GM12875 (cell line): ENCODE measurements around the gene TTLL9.

Experiments
- H3K4me3 ChIP-seq: one replicate; pipeline ENCODE4 v1.5.1; 2011; ENCODE audit warnings: low read depth, low read length, control low read depth
- TF ChIP-seq, protein P1 (sequence below): IDR thresholded peaks from 2 replicates; pipeline ENCODE4 v1.5.1; 2011; ENCODE audit warnings: low read depth, mild to moderate bottlenecking, control low read depth, inconsistent platforms, low read length, moderate library complexity, borderline replicate concordance; ENCODE audit not compliant: insufficient read depth

The TTLL9 gene

DNA sequence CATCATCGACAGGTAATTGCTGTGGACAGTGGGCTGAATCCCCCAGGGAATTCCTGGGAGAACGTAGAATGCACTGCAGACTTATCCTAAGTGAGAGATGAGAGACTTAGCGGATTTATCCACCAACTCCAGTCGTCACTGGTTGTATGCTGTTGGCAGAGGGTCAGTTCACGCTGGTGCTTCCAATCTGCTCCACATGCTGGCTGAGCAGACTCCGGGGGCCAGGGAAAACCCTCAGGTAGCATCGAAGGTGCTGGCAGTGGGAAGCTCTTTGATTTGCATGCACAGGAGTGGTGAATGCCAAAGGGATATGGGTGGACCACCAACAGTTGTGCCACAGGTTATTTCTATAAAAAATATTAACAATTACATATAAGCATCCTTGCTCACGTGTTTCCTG is 20.2 kb downstream of the TTLL9 start:
- TF ChIP-seq, protein P1, sequence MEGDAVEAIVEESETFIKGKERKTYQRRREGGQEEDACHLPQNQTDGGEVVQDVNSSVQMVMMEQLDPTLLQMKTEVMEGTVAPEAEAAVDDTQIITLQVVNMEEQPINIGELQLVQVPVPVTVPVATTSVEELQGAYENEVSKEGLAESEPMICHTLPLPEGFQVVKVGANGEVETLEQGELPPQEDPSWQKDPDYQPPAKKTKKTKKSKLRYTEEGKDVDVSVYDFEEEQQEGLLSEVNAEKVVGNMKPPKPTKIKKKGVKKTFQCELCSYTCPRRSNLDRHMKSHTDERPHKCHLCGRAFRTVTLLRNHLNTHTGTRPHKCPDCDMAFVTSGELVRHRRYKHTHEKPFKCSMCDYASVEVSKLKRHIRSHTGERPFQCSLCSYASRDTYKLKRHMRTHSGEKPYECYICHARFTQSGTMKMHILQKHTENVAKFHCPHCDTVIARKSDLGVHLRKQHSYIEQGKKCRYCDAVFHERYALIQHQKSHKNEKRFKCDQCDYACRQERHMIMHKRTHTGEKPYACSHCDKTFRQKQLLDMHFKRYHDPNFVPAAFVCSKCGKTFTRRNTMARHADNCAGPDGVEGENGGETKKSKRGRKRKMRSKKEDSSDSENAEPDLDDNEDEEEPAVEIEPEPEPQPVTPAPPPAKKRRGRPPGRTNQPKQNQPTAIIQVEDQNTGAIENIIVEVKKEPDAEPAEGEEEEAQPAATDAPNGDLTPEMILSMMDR, result no peak
- no peak overlapping the region for H3K4me3 ChIP-seq

DNA sequence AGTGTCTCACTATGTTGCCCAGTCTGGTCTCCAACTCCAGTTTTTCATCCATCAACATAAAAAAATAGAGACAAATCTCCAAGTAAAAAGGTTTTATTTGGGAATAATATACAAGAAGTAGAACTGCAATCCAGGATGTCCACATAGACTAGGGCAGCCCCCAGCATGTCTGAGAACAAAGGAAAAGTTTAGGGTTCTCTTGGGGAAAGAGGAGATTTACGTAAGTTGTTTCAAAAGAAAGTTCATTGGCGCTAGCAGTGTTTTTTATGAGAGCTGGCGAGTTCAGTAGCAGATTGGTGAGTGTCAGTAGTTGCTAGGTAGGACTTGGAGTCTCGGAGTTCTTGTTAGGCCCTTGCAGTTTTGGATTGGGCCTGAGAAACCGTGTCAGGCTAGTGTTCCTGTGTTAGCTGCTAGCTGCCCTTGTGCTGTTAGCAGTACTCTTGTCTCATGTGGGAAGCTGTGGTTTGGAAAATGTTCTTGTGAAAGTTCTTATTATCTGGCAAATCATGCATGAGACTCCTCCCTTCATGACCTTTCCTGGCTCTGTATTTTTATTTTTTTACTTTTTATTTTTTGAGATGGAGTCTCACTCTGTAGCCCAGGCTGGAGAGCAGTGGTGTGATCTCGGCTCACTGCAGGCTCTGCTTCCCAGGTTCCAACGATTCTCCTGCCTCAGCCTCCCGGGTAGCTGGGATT is 24.7 kb downstream of the TTLL9 start:
- TF ChIP-seq, protein P1, result no peak

DNA sequence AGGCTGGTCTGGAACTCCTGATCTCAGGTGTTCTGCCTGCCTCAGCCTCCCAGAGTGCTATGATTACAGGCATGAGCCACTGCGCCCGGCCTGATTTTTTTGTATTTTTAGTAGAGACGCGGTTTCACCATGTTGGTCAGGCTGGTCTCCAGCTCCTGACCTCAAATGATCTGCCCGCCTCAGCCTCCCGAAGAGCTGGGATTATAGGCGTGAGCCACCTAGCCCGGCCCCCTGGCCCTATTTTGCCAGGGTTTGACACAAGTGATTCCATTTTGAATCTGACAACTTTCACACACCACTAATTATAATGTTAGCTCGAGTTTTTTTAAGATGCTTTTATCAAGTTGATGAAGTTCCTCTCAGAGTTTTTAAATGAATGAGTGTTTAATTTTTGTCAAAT is 25.6 kb downstream of the TTLL9 start:
- TF ChIP-seq, protein P1, result no peak
- H3K4me3 ChIP-seq, result no peak overlapping the region

More for the DNA sequence above, 24.7 kb downstream of the TTLL9 start:
- no peak overlapping the region for H3K4me3 ChIP-seq

DNA sequence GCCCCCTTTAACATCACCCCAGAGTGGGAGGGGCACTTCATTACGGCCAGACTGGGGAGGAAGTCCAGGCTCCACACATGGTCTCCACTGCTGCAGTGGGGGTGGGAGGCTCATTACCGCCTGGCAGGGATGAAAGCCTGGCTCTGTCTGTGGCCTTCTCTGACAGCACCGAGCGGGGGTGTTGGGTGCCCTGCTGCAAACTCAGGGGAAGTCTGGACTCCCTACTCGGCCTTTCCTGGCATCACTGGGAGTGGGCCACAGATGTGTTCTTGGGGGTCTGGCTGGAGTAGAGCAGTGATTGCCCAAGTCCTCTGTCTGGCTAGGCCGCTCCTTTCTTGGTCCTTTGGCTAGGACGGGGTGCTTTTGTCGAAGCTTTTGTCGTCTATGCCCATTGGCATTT is 27.1 kb downstream of the TTLL9 start:
- no peak overlapping the region for H3K4me3 ChIP-seq
- TF ChIP-seq, protein P1, result no peak

DNA sequence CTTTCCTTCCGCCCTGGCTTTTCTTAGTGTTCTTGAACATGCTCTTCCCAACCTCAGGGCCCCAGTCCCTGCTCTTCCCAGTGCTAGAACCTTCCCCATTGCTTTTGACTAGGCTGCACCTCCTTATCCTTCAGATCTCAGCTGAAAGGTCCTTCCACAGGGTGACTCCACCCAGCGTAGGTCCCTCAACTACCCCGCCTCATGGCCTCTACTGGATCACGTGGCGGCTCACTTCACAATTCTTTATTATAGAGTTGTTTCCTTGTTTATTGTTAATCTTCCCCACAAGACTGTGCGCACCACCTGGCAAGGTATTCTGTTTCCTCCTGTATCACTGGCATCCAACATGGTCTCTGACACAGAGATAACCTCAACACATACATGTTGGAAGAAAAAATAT is 31.2 kb downstream of the TTLL9 start:
- H3K4me3 ChIP-seq, result no peak overlapping the region
- TF ChIP-seq, protein P1, result no peak

DNA sequence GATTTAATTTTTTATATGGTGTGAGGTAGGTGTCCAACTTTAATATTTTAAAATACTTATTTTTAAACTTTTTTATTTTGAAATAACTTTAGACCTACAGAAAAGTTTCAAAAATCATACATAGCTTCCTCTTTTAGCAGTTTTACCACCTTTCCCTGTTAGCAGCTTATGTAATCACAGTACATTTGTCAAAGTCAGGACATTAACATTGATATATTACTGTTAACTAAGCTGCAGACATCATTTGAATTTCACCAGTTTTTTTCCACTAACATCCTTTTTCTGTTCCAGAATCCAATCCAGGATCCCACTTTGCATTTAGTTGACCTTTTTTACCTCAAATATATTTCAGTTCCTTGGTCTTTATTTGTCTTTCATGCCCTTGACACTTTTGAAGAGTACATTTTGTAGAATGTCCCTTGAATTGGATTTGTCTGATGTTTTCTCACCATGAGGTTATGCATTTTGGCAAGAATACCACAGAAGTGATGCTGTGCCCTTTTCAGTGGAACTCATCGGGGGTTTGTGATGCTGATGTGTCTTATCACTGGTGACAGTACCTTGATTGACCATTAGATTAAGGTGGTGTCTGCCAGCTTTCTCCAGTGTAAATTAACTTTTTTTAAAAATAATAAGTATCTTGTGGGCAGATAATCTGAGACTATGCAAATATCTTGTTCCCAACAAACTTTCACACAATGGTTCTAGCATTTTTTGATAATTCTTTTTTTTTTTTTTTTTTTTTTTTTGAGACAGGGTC is 33.4 kb downstream of the TTLL9 start:
- H3K4me3 ChIP-seq, result no peak overlapping the region
- TF ChIP-seq, protein P1, result no peak

DNA sequence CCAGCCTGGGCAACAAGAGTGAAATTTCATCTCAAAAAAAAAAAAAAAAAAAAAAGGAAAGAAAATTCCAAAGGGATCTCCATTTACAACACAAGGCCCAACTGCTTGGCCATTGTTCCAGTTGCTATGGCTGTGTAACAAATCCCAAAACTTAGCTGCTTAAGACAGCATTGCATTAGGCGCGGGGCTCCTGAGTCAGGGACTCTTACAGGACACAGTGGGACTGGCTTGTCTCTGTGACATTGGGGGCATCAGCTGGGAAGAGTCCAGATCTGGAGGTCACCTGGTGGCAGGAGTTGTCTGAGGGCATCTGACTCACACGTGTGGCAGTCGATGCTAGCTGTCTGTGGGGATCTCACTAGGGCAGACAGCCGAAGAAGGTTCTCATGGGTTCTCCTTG is 35.6 kb downstream of the TTLL9 start:
- TF ChIP-seq, protein P1, result no peak
- H3K4me3 ChIP-seq, result no peak overlapping the region
